ENCODE data around the gene SELENON.

DNA sequence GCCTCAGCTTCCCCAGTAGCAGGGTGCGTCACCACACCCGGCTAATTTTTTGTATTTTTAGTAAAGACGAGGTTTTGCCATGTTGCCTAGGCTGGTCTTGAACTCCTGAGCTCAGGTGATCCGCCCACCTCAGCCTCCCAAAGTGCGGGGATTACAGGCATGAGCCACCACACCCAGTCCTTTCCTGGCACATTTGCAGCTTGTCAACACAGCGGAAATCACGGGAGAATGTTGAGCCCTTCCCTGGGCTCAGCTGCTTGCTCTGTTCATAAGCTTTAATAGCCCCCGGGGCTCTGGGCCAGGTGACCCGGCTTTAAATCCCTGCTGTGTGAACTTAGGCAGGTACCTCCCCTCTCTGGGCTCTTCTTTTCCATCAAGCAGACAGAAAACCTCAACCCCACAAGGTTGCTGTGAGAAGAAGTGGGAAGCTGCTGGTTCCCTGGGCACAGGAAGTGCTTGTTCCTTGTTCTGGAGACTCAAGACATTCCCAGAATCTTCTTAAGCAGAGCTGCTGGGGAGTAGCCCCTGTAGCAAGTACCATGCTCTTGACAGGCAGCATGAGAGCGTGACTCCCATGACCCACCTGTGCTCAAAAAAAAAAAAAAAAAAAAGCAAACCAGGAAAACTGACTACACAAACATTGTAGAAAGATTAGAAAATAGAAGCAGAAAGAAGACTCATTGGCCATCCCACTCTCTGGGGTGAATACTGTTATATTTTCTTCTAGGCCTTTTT, 14.5 kb upstream of the SELENON start:
- TF ChIP-seq, protein P1, sequence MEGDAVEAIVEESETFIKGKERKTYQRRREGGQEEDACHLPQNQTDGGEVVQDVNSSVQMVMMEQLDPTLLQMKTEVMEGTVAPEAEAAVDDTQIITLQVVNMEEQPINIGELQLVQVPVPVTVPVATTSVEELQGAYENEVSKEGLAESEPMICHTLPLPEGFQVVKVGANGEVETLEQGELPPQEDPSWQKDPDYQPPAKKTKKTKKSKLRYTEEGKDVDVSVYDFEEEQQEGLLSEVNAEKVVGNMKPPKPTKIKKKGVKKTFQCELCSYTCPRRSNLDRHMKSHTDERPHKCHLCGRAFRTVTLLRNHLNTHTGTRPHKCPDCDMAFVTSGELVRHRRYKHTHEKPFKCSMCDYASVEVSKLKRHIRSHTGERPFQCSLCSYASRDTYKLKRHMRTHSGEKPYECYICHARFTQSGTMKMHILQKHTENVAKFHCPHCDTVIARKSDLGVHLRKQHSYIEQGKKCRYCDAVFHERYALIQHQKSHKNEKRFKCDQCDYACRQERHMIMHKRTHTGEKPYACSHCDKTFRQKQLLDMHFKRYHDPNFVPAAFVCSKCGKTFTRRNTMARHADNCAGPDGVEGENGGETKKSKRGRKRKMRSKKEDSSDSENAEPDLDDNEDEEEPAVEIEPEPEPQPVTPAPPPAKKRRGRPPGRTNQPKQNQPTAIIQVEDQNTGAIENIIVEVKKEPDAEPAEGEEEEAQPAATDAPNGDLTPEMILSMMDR (IDR thresholded peaks at IDR 0.05; ENCODE audit: insufficient read depth, low read length), result no peak
- TF ChIP-seq, protein P2, sequence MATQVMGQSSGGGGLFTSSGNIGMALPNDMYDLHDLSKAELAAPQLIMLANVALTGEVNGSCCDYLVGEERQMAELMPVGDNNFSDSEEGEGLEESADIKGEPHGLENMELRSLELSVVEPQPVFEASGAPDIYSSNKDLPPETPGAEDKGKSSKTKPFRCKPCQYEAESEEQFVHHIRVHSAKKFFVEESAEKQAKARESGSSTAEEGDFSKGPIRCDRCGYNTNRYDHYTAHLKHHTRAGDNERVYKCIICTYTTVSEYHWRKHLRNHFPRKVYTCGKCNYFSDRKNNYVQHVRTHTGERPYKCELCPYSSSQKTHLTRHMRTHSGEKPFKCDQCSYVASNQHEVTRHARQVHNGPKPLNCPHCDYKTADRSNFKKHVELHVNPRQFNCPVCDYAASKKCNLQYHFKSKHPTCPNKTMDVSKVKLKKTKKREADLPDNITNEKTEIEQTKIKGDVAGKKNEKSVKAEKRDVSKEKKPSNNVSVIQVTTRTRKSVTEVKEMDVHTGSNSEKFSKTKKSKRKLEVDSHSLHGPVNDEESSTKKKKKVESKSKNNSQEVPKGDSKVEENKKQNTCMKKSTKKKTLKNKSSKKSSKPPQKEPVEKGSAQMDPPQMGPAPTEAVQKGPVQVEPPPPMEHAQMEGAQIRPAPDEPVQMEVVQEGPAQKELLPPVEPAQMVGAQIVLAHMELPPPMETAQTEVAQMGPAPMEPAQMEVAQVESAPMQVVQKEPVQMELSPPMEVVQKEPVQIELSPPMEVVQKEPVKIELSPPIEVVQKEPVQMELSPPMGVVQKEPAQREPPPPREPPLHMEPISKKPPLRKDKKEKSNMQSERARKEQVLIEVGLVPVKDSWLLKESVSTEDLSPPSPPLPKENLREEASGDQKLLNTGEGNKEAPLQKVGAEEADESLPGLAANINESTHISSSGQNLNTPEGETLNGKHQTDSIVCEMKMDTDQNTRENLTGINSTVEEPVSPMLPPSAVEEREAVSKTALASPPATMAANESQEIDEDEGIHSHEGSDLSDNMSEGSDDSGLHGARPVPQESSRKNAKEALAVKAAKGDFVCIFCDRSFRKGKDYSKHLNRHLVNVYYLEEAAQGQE (IDR thresholded peaks at IDR 0.05; ENCODE audit: insufficient replicate concordance, low read depth), result no peak
